Measurements from ENCODE around the gene SLC36A3.

SLC36A3 gene

GRCh38 chr5:151280443-151280842, 23.1 kb downstream of the SLC36A3 start:
- no peaks in the 10 kb centered on the region for H3K27me3 ChIP-seq (ENCODE audit: control insufficient read depth, insufficient read depth, low read length)
- H3K9ac ChIP-seq, result no peak overlapping the region
- TF ChIP-seq CTCF (IDR thresholded peaks at IDR 0.05), result no peak
- no peak overlapping the region for H3K4me2 ChIP-seq (ENCODE audit: low read length)
- no peaks in the 10 kb centered on the region for H3K79me2 ChIP-seq
- H3K9me3 ChIP-seq (ENCODE audit: control insufficient read depth, low read length), result no peaks in the 10 kb centered on the region
- H2AFZ ChIP-seq, result no peak overlapping the region
- no peaks in the 10 kb centered on the region for H3K4me1 ChIP-seq
- no peak overlapping the region for H3K27ac ChIP-seq
- H3K4me3 ChIP-seq (ENCODE audit: low read depth, low read length), result no peak overlapping the region
- H3K36me3 ChIP-seq (ENCODE audit: control insufficient read depth, insufficient read depth, low read length), result no peaks in the 10 kb centered on the region

- no peak for TF ChIP-seq CTCF (IDR thresholded peaks at IDR 0.05)
- H3K27ac ChIP-seq, result no peak overlapping the region
- no peaks in the 10 kb centered on the region for H3K36me3 ChIP-seq (ENCODE audit: control insufficient read depth, insufficient read depth, low read length)
- H3K9me3 ChIP-seq (ENCODE audit: control insufficient read depth, low read length), result no peaks in the 10 kb centered on the region
- no peak overlapping the region for H2AFZ ChIP-seq
- no peaks in the 10 kb centered on the region for H3K79me2 ChIP-seq
- no peak overlapping the region for H3K9ac ChIP-seq
- no peaks in the 10 kb centered on the region for H3K27me3 ChIP-seq (ENCODE audit: control insufficient read depth, insufficient read depth, low read length)
- no peak overlapping the region for H3K4me3 ChIP-seq (ENCODE audit: low read depth, low read length)
- no peak overlapping the region for H3K4me2 ChIP-seq (ENCODE audit: low read length)
- H3K4me1 ChIP-seq, result peaks cover 9% of the 10 kb centered on the region
Observed at GRCh38 chr5:151278845-151279244, 24.7 kb downstream of the SLC36A3 start.

- no peak for TF ChIP-seq CTCF (IDR thresholded peaks at IDR 0.05)
- no peak overlapping the region for H3K9ac ChIP-seq
- H3K9me3 ChIP-seq (ENCODE audit: control insufficient read depth, low read length), result no peaks in the 10 kb centered on the region
- peaks cover 13% of the 10 kb centered on the region for H3K4me1 ChIP-seq
- no peak overlapping the region for H3K27ac ChIP-seq
- H3K36me3 ChIP-seq (ENCODE audit: control insufficient read depth, insufficient read depth, low read length), result no peaks in the 10 kb centered on the region
- H3K79me2 ChIP-seq, result no peaks in the 10 kb centered on the region
- H3K27me3 ChIP-seq (ENCODE audit: control insufficient read depth, insufficient read depth, low read length), result no peaks in the 10 kb centered on the region
- no peak overlapping the region for H2AFZ ChIP-seq
- no peak overlapping the region for H3K4me2 ChIP-seq (ENCODE audit: low read length)
- no peak overlapping the region for H3K4me3 ChIP-seq (ENCODE audit: low read depth, low read length)
Observed at GRCh38 chr5:151275803-151276202, 27.8 kb downstream of the SLC36A3 start.

GRCh38 chr5:151274666-151275065, 28.9 kb downstream of the SLC36A3 start:
- H3K9ac ChIP-seq, result no peak overlapping the region
- no peaks in the 10 kb centered on the region for H3K9me3 ChIP-seq (ENCODE audit: control insufficient read depth, low read length)
- no peaks in the 10 kb centered on the region for H3K79me2 ChIP-seq
- peak overlapping the region; percentile 13 for H3K27ac ChIP-seq
- no peaks in the 10 kb centered on the region for H3K27me3 ChIP-seq (ENCODE audit: control insufficient read depth, insufficient read depth, low read length)
- peak overlapping the region; percentile 11 for H3K4me2 ChIP-seq (ENCODE audit: low read length)
- no peak overlapping the region for H2AFZ ChIP-seq
- no peak for TF ChIP-seq CTCF (IDR thresholded peaks at IDR 0.05)
- peaks cover 13% of the 10 kb centered on the region for H3K4me1 ChIP-seq
- H3K36me3 ChIP-seq (ENCODE audit: control insufficient read depth, insufficient read depth, low read length), result no peaks in the 10 kb centered on the region
- H3K4me3 ChIP-seq (ENCODE audit: low read depth, low read length), result no peak overlapping the region

GRCh38 chr5:151271336-151271735, 32.2 kb downstream of the SLC36A3 start:
- Histone ChIP-seq H3K4me1 (peaks cover 26% of the 10 kb centered on the region), H3K79me2 (no peaks in the 10 kb centered on the region), H3K36me3 (ENCODE audit: control insufficient read depth, insufficient read depth, low read length) (no peaks in the 10 kb centered on the region), H3K4me3 (ENCODE audit: low read depth, low read length) (no peak overlapping the region), H3K4me2 (ENCODE audit: low read length) (no peak overlapping the region), H3K9ac (no peak overlapping the region), H3K27ac (no peak overlapping the region), H2AFZ (no peak overlapping the region), H3K27me3 (ENCODE audit: control insufficient read depth, insufficient read depth, low read length) (no peaks in the 10 kb centered on the region), H3K9me3 (ENCODE audit: control insufficient read depth, low read length) (no peaks in the 10 kb centered on the region)
- TF ChIP-seq CTCF (IDR thresholded peaks at IDR 0.05), result no peak

All from parathyroid adenoma (tissue), 2 donors.